HCT116 (cell line): ENCODE results near the gene GATAD2A.

Source experiments
- CTCF ChIP-seq, 3 experiments: fragments of 200-600 bp in 1 of 3; sonication (generic) in 1 of 3; IDR thresholded peaks in 2 of 3; conservative IDR thresholded peaks in 1 of 3; 2 replicates each; pipeline ENCODE4 v1.5.1; 2012 to 2017; ENCODE audit warnings: low read depth in 2 of 3, low read length in 2 of 3, antibody characterized with exemption in 1 of 3, borderline replicate concordance in 1 of 3, control low read depth in 1 of 3, mild to moderate bottlenecking in 1 of 3, mixed read lengths in 1 of 3, mixed run types in 1 of 3, moderate library complexity in 1 of 3; ENCODE audit not compliant: insufficient read depth in 1 of 3
- EZH2 ChIP-seq: fragments of 200-600 bp; sonication (generic); IDR thresholded peaks from 2 replicates; pipeline ENCODE4 v1.6.1; 2017; ENCODE audit warnings: antibody characterized with exemption, mixed run types
- EZH2phosphoT487 ChIP-seq: fragments of 200-600 bp; IDR thresholded peaks from 2 replicates; pipeline ENCODE4 v1.6.1; 2018; ENCODE audit warnings: antibody characterized with exemption, borderline replicate concordance
- POLR2A ChIP-seq: IDR thresholded peaks from 2 replicates; pipeline ENCODE4 v1.7.0; 2011; ENCODE audit warnings: borderline replicate concordance; ENCODE audit not compliant: insufficient read depth, insufficient read length; ENCODE audit errors: extremely low read depth
- POLR2AphosphoS5 ChIP-seq: IDR thresholded peaks from 2 replicates; pipeline ENCODE4 v1.6.1; 2011; ENCODE audit warnings: mild to moderate bottlenecking, low read depth, low read length, moderate library complexity
- SIN3A ChIP-seq: IDR thresholded peaks from 2 replicates; pipeline ENCODE4 v1.6.1; 2012; ENCODE audit warnings: low read depth
- TCF7L2 ChIP-seq: IDR thresholded peaks from 2 replicates; pipeline ENCODE4 v1.7.0; 2011; ENCODE audit warnings: borderline replicate concordance, inconsistent platforms; ENCODE audit not compliant: insufficient read depth, insufficient read length; ENCODE audit errors: extremely low read depth
- ZBTB33 ChIP-seq: IDR thresholded peaks from 2 replicates; pipeline ENCODE4 v1.6.1; 2011; ENCODE audit warnings: mild to moderate bottlenecking, low read length, moderate library complexity; ENCODE audit not compliant: insufficient replicate concordance; ENCODE audit errors: extremely low read depth

- no peak for TF ChIP-seq CTCF (IDR thresholded peaks at IDR 0.05 in 2 of 3, conservative IDR thresholded peaks at IDR 0.05 in 1 of 3; ENCODE audit: borderline replicate concordance in 1 of 3, insufficient read depth in 1 of 3, low read depth in 2 of 3, low read length in 2 of 3)
- no peak for TF ChIP-seq TCF7L2
- no peak for TF ChIP-seq EZH2phosphoT487
- TF ChIP-seq POLR2A: no peak
- no peak for TF ChIP-seq EZH2
- TF ChIP-seq POLR2AphosphoS5: no peak
- TF ChIP-seq ZBTB33: no peak
- no peak for TF ChIP-seq SIN3A
These were observed 37.8 kb downstream of the GATAD2A start for GRCh38 chr19:19443283-19443682.
